ENCODE data around the gene MFN2. TPM values are rescaled to one million over a fixed set of nuclear protein-coding genes. Genes with fewer than 3 reads are reported as not detected.

The MFN2 gene
- total and polyA plus RNA-seq, 9 of the 15 experiments (the other 6 are each of a cell fraction or from before 2014, with no cell fraction given), result 10.5 to 158 (median 87.1) TPM

- TF ChIP-seq MLX (CRISPR knock-in tag; conservative IDR thresholded peaks at IDR 0.05) (no peak), THRA (IDR thresholded peaks at IDR 0.05) (no peak), ZKSCAN3 (CRISPR knock-in tag; IDR thresholded peaks at IDR 0.05) (no peak), HDAC8 (tag; IDR thresholded peaks at IDR 0.05) (peak; percentile 59; the same call in 1 of the 2 replicates), PURB (CRISPR knock-in tag; IDR thresholded peaks at IDR 0.05; ENCODE audit: low read depth) (no peak), PRPF4 (IDR thresholded peaks at IDR 0.05; ENCODE audit: insufficient read depth, low read depth, low read length, poor library complexity, severe bottlenecking) (peak; percentile 35), MIER1 (IDR thresholded peaks at IDR 0.05; ENCODE audit: low read depth) (no peak), TSC22D4 (tag; IDR thresholded peaks at IDR 0.05) (no peak), NONO (IDR thresholded peaks at IDR 0.05; ENCODE audit: low read depth in 2 of 2, low read length in 1 of 2) (no peak; a peak in 1 of 4 replicates), HNRNPL (IDR thresholded peaks at IDR 0.05; ENCODE audit: low read depth, low read length) (0 out of 2 replicates have a peak, but pooled peaks have one; percentile 47), IRF1 (CRISPR knock-in tag; IDR thresholded peaks at IDR 0.05; ENCODE audit: borderline replicate concordance) (peak; percentile 62; the same call in 1 of the 2 replicates), TAF15 (IDR thresholded peaks at IDR 0.05; ENCODE audit: low read depth, low read length) (no peak), ZNF431 (CRISPR knock-in tag; IDR thresholded peaks at IDR 0.05) (no peak; the same call in 1 of the 2 replicates), CXXC5 (CRISPR knock-in tag; IDR thresholded peaks at IDR 0.05) (peak; percentile 99), TFE3 (CRISPR knock-in tag; IDR thresholded peaks at IDR 0.05) (no peak), FOXP4 (CRISPR knock-in tag; IDR thresholded peaks at IDR 0.05; ENCODE audit: borderline replicate concordance) (no peak), NCOR1 (IDR thresholded peaks at IDR 0.05) (peak; percentile 15; the same call in 1 of the 2 replicates), ZNF146 (CRISPR knock-in tag; IDR thresholded peaks at IDR 0.05; ENCODE audit: unreplicated experiment) (no peak), TFAP4 (CRISPR knock-in tag; IDR thresholded peaks at IDR 0.05; ENCODE audit: borderline replicate concordance) (peak; percentile 91)
Measured at GRCh38 chr1:11979851-11980675, at the start of gene MFN2 (continued).
